Measurements from ENCODE around the gene MET.

DNA sequence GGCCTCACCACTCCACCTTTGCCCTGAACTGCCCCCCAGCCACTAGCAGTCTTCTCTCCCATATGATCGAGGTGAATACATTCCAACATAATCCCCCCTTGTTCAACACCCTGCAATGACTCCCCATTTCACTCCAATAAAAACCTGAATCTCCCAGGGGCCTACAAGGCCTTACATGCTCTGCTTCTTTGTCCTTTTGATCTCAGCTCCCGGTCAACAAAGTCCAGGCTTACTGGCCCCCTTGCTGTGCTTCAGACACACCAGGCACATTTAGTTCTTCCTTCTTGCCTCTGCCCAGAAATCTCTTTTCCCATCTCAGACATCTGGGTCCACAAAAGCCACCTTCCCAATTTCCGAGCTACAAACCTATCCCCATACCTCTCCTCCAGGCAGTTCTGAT, 14.0 kb downstream of the MET start:
- TF ChIP-seq YY1 (IDR thresholded peaks at IDR 0.05; ENCODE audit: insufficient read depth, insufficient read length): no peak
- TF ChIP-seq ZNF274 (IDR thresholded peaks at IDR 0.05; ENCODE audit: low read depth, low read length): no peak

Measured in NT2/D1 (cell line).